B cell (primary cell): ENCODE results near the gene TCEANC2. TPM values are rescaled to one million over a fixed set of nuclear protein-coding genes. Genes with fewer than 3 reads are reported as not detected.

Experiments used
- ATAC-seq: fragments of 200-7000 bp; cut with Tn5 transposase; one replicate; pipeline ENCODE4 v1.10.0; 2021; ENCODE audit warnings: low read depth, mild to moderate bottlenecking, moderate number of reproducible peaks, moderate library complexity
- CTCF ChIA-PET: fragments of 350-600 bp; sonication (Branson Sonifier 250); formaldehyde crosslinking; loops from one replicate; lab custom pipeline; 2021; ENCODE audit warnings: antibody characterized with exemption, inconsistent platforms; lab: Charles Lee
- POLR2A ChIA-PET: fragments of 350-600 bp; sonication (Branson Sonifier 250); formaldehyde crosslinking; loops from one replicate; lab custom pipeline; 2021; ENCODE audit warnings: antibody characterized with exemption; lab: Charles Lee
- DNase-seq: peaks from one replicate; pipeline ENCODE4 v3.0.0; 2013
- H2AFZ ChIP-seq: 2 replicates; pipeline ENCODE4 v1.6.1; 2012; ENCODE audit warnings: mild to moderate bottlenecking, low read depth, low read length; ENCODE audit not compliant: insufficient read depth, poor library complexity, severe bottlenecking
- H3K27ac ChIP-seq, 2 donors: 1 replicate in 1 of 2; 2 replicates in 1 of 2; pipeline ENCODE4 v1.5.1; 2012 to 2013; ENCODE audit warnings: low read length in 2 of 2, mild to moderate bottlenecking in 2 of 2, moderate library complexity in 1 of 2
- H3K27me3 ChIP-seq, 4 experiments: fragments of 200-600 bp in 1 of 4; sonication (generic) in 1 of 4; replicated peaks in 1 of 4; 1 replicate in 2 of 4; 2 replicates in 2 of 4; pipeline versions ENCODE4 v1.6.1 to v1.7.0; 2013 to 2016; ENCODE audit warnings: low read length in 3 of 4, mild to moderate bottlenecking in 2 of 4, mixed read lengths in 1 of 4, moderate library complexity in 1 of 4; ENCODE audit not compliant: insufficient read depth in 4 of 4, control insufficient read depth in 3 of 4; ENCODE audit errors: control extremely low read depth in 1 of 4
- H3K36me3 ChIP-seq, 2 experiments: replicated peaks in 1 of 2; 1 replicate in 1 of 2; 2 replicates in 1 of 2; pipeline versions ENCODE4 v1.6.1 to v1.7.1; 2013; ENCODE audit warnings: low read length in 1 of 2; ENCODE audit not compliant: insufficient read depth in 2 of 2, control insufficient read depth in 1 of 2; ENCODE audit errors: control extremely low read depth in 1 of 2, extremely low read depth in 1 of 2
- H3K4me1 ChIP-seq, 2 donors: fragments of 200-600 bp in 1 of 2; sonication (generic) in 1 of 2; 1 replicate in 1 of 2; 2 replicates in 1 of 2; pipeline versions ENCODE4 v1.5.1 to v1.6.1; 2013 to 2017; ENCODE audit warnings: low read length in 2 of 2; ENCODE audit not compliant: control insufficient read depth in 2 of 2, insufficient read depth in 2 of 2
- H3K4me2 ChIP-seq: replicated peaks from 2 replicates; pipeline ENCODE3; 2012; ENCODE audit warnings: mild to moderate bottlenecking, low read depth, low read length; ENCODE audit not compliant: poor library complexity, severe bottlenecking
- H3K4me3 ChIP-seq, 5 experiments: fragments of 200-600 bp in 1 of 5; sonication (generic) in 1 of 5; 1 replicate in 3 of 5; 2 replicates in 2 of 5; pipeline versions ENCODE4 v1.5.1 to v1.7.0; 2011 to 2016; ENCODE audit warnings: low read length in 4 of 5, mild to moderate bottlenecking in 4 of 5, low read depth in 2 of 5, control low read depth in 1 of 5, moderate library complexity in 1 of 5; ENCODE audit not compliant: insufficient read depth in 1 of 5; ENCODE audit errors: control extremely low read depth in 1 of 5, extremely low read depth in 1 of 5
- H3K79me2 ChIP-seq: fragments of 200-600 bp; sonication (generic); one replicate; pipeline ENCODE4 v1.6.0; 2016; ENCODE audit warnings: low read length; ENCODE audit not compliant: control insufficient read depth, insufficient read depth
- H3K9ac ChIP-seq: fragments of 200-600 bp; sonication (generic); 2 replicates; pipeline ENCODE4 v1.6.1; 2017; ENCODE audit warnings: mild to moderate bottlenecking, low read length, moderate library complexity
- H3K9me3 ChIP-seq, 3 donors: one replicate each; pipeline versions ENCODE4 v1.6.1 to v1.7.1; 2013; ENCODE audit warnings: low read length in 2 of 3; ENCODE audit not compliant: control insufficient read depth in 2 of 3, insufficient read depth in 1 of 3; ENCODE audit errors: control extremely low read depth in 1 of 3
- H4K20me1 ChIP-seq: 2 replicates; pipeline ENCODE4 v1.6.0; 2012; ENCODE audit warnings: mild to moderate bottlenecking, low read length; ENCODE audit not compliant: insufficient read depth, control insufficient read depth, poor library complexity, severe bottlenecking
- H3K27ac Mint-ChIP-seq: one replicate; pipeline ENCODE4 v1.8.0; 2021; ENCODE audit warnings: mixed read lengths
- H3K27me3 Mint-ChIP-seq: one replicate; pipeline ENCODE4 v1.8.0; 2021; ENCODE audit warnings: mixed read lengths
- H3K4me1 Mint-ChIP-seq: one replicate; pipeline ENCODE4 v1.8.0; 2021; ENCODE audit warnings: mixed read lengths
- H3K4me3 Mint-ChIP-seq: one replicate; pipeline ENCODE4 v1.8.0; 2021; ENCODE audit warnings: mixed read lengths
- H3K9me3 Mint-ChIP-seq: one replicate; pipeline ENCODE4 v1.8.0; 2022; ENCODE audit warnings: mixed read lengths; ENCODE audit not compliant: insufficient read depth
- CTCF ChIP-seq: fragments of 200-600 bp; IDR thresholded peaks from one replicate; pipeline ENCODE4 v1.8.0; 2022; ENCODE audit warnings: antibody characterized with exemption, mild to moderate bottlenecking
- EZH2 ChIP-seq: IDR thresholded peaks from 2 replicates; pipeline ENCODE4 v1.6.1; 2012; ENCODE audit warnings: borderline replicate concordance, low read depth, mild to moderate bottlenecking, moderate library complexity, low read length; ENCODE audit not compliant: insufficient read depth, poor library complexity, severe bottlenecking
- WGBS: methylation state at CpG from one replicate; pipeline ENCODE4 v1.1.5; 2013; ENCODE audit warnings: missing lambda C conversion rate; ENCODE audit not compliant: insufficient coverage; 5-methylcytosine and 5-hydroxymethylcytosine counted together
- intact Hi-C: fragments of 100-400 bp; cut with micrococcal nuclease; formaldehyde crosslinking; loops from one replicate; pipeline ENCODE4 v1.10.0; 2022
- polyA plus RNA-seq: library from polyadenylated mRNA; depleted of rRNA; stranded (reverse); fragments of >200 nt; gene quantifications from 2 replicates; pipeline ENCODE4 v1.2.3, GENCODE V29; 2012
- small RNA-seq: library from RNA; depleted of rRNA; stranded (forward); fragments of <200 nt; gene quantifications from one replicate; pipeline ENCODE3, GENCODE V24; 2012; ENCODE audit warnings: low replicate concordance, low read depth; ENCODE audit not compliant: insufficient read length
- total RNA-seq, 2 donors: library from RNA; stranded (reverse); fragments of 120-200 nt in 1 of 2; gene quantifications; 1 replicate in 1 of 2; 2 replicates in 1 of 2; pipeline versions ENCODE4 v1.2.3 to v1.2.4, GENCODE V29; 2013 to 2022

TCEANC2 gene
- total and polyA plus RNA-seq, 2 donors (not counting 1 experiment from before 2014, with no cell fraction given), result 8.0 to 15.9 TPM

GRCh38 chr1:54153535-54154439 is 100.4 kb downstream of the TCEANC2 start:
- Mint-ChIP-seq H3K4me1 (no peaks in the 10 kb centered on the region), H3K9me3 (no peaks in the 10 kb centered on the region), H3K27ac (no peak overlapping the region), H3K4me3 (no peak overlapping the region), H3K27me3 (no peaks in the 10 kb centered on the region)
- no peak overlapping the region for H3K4me2 ChIP-seq
- H3K79me2 ChIP-seq, result no peaks in the 10 kb centered on the region
- H3K27ac ChIP-seq, result no peak overlapping the region
- H3K4me3 ChIP-seq, result no peak overlapping the region
- TF ChIP-seq EZH2 (no peak), CTCF (no peak)
- H4K20me1 ChIP-seq, result no peaks in the 10 kb centered on the region
- H3K36me3 ChIP-seq, result no peaks in the 10 kb centered on the region
- no peak for DNase-seq
- no peak overlapping the region for H3K9ac ChIP-seq
- ChIA-PET CTCF (no interaction called here), POLR2A (no interaction called here)
- intact Hi-C loops, result no loop called here
- H2AFZ ChIP-seq, result no peak overlapping the region
- 86% methylated on average over 18 of the region's 19 CpGs for WGBS
- H3K27me3 ChIP-seq, result no peaks in the 10 kb centered on the region
- H3K9me3 ChIP-seq, result no peaks in the 10 kb centered on the region
- no peak for ATAC-seq
- no peaks in the 10 kb centered on the region for H3K4me1 ChIP-seq

Small RNA genes lying within 50 kb of the gene (small RNA-seq; reads per million reads assigned to genes)
- gene AL353898.1, result not detected
- gene AL353898.2, result not detected

Other genes starting within 250 kb of the TCEANC2 start
- 12.0 and 15.7 TPM in 2 replicates for gene NDC1, start 215.3 kb upstream of the TCEANC2 start, total RNA-seq
- gene NDC1, start 215.3 kb upstream of the TCEANC2 start, polyA plus RNA-seq, result 5.0 and 7.2 TPM in 2 replicates
- 13.9 and 19.3 TPM in 2 replicates for gene YIPF1, start 163.8 kb upstream of the TCEANC2 start, total RNA-seq
- 12.2 and 15.8 TPM in 2 replicates for gene YIPF1, start 163.8 kb upstream of the TCEANC2 start, polyA plus RNA-seq
- gene DIO1, start 159.4 kb upstream of the TCEANC2 start, total RNA-seq, result not detected in 2 replicates
- not detected in 2 replicates for gene DIO1, start 159.4 kb upstream of the TCEANC2 start, polyA plus RNA-seq
- gene IFT25, start 107.9 kb upstream of the TCEANC2 start, total RNA-seq, result 45.7 and 48.1 TPM in 2 replicates
- 18.0 and 18.2 TPM in 2 replicates for gene IFT25, start 107.9 kb upstream of the TCEANC2 start, polyA plus RNA-seq
- gene LRRC42, start 107.3 kb upstream of the TCEANC2 start, total RNA-seq, result 10.3 and 12.6 TPM in 2 replicates
- gene LRRC42, start 107.3 kb upstream of the TCEANC2 start, polyA plus RNA-seq, result 4.7 and 7.7 TPM in 2 replicates
- not detected in 2 replicates for gene LDLRAD1, start 35.4 kb upstream of the TCEANC2 start, total RNA-seq
- not detected in 2 replicates for gene LDLRAD1, start 35.4 kb upstream of the TCEANC2 start, polyA plus RNA-seq
- gene TMEM59, start 404 bp upstream of the TCEANC2 start, total RNA-seq, result 146 and 152 TPM in 2 replicates
- 61.8 and 66.3 TPM in 2 replicates for gene TMEM59, start 404 bp upstream of the TCEANC2 start, polyA plus RNA-seq
- gene CDCP2, start 99.4 kb downstream of the TCEANC2 start, total RNA-seq, result 0.24 TPM in 1 of 2 replicates, not detected in the other
- gene CDCP2, start 99.4 kb downstream of the TCEANC2 start, polyA plus RNA-seq, result 0.04 and 0.25 TPM in 2 replicates
- gene CYB5RL, start 146.4 kb downstream of the TCEANC2 start, total RNA-seq, result 12.4 and 13.2 TPM in 2 replicates
- 5.7 and 7.9 TPM in 2 replicates for gene CYB5RL, start 146.4 kb downstream of the TCEANC2 start, polyA plus RNA-seq
- gene MRPL37, start 146.6 kb downstream of the TCEANC2 start, total RNA-seq, result 37.0 and 39.9 TPM in 2 replicates
- gene MRPL37, start 146.6 kb downstream of the TCEANC2 start, polyA plus RNA-seq, result 7.0 and 9.6 TPM in 2 replicates